Measurements from ENCODE around the gene SASH1.

- no peak for TF ChIP-seq CTCF (IDR thresholded peaks at IDR 0.05)
- TF ChIP-seq POLR2A (IDR thresholded peaks at IDR 0.05): no peak
- TF ChIP-seq POLR2AphosphoS5 (IDR thresholded peaks at IDR 0.05): no peak
Observed at GRCh38 chr6:148516617-148517016, 174.0 kb downstream of the SASH1 start.
